Colonic mucosa (tissue), 4 donors: Measurements from ENCODE around the gene STK38L. TPM values are rescaled to one million over a fixed set of nuclear protein-coding genes. Genes with fewer than 3 reads are reported as not detected.
"Not testable (repeated sequence)": the region's sequence is repeated elsewhere in the genome, so short reads cannot be mapped to it uniquely, and the experiment has no call there.

Source experiments
- DNase-seq: peaks from one replicate; pipeline ENCODE4 v3.0.0-alpha.2; 2020
- H3K27ac ChIP-seq: fragments of 200-600 bp; one replicate; pipeline ENCODE4 v1.8.0; 2021
- H3K27me3 ChIP-seq: fragments of 200-600 bp; one replicate; pipeline ENCODE4 v1.8.0; 2021
- H3K36me3 ChIP-seq: fragments of 200-600 bp; one replicate; pipeline ENCODE4 v1.8.0; 2021
- H3K4me1 ChIP-seq: fragments of 200-600 bp; one replicate; pipeline ENCODE4 v1.8.0; 2021; ENCODE audit warnings: mild to moderate bottlenecking
- H3K4me3 ChIP-seq: fragments of 200-600 bp; one replicate; pipeline ENCODE4 v1.8.0; 2021
- H3K9ac ChIP-seq, 2 donors: one replicate each; pipeline ENCODE4 v1.7.0; 2013; ENCODE audit warnings: control low read depth in 2 of 2, low read depth in 2 of 2, low read length in 2 of 2
- H3K9me3 ChIP-seq: fragments of 200-600 bp; one replicate; pipeline ENCODE4 v1.8.0; 2021
- CTCF ChIP-seq: fragments of 200-600 bp; IDR thresholded peaks from one replicate; pipeline ENCODE4 v1.8.0; 2022; ENCODE audit warnings: antibody characterized with exemption, mild to moderate bottlenecking
- intact Hi-C: fragments of 100-400 bp; cut with DNase I; formaldehyde crosslinking; loops from one replicate; pipeline ENCODE4 v1.14.1; 2022
- total RNA-seq, 2 donors: library from RNA; stranded (reverse); fragmentation: NEBNext Ultra II Directional in 1 of 2; extraction: Animal tissue kit (Norgen Biotek cat#: 25700) in 1 of 2; gene quantifications; one replicate each; pipeline ENCODE4 v1.2.1, GENCODE V29; 2021
- donor health status: healthy.
- donor health status: DM: no; HTN: no; CAD: no.
- donor health status: DM: no; HTN: no; CAD: no.

Gene STK38L
- total RNA-seq, 2 donors from 2014 or later, result 41.9 to 76.6 TPM

DNA sequence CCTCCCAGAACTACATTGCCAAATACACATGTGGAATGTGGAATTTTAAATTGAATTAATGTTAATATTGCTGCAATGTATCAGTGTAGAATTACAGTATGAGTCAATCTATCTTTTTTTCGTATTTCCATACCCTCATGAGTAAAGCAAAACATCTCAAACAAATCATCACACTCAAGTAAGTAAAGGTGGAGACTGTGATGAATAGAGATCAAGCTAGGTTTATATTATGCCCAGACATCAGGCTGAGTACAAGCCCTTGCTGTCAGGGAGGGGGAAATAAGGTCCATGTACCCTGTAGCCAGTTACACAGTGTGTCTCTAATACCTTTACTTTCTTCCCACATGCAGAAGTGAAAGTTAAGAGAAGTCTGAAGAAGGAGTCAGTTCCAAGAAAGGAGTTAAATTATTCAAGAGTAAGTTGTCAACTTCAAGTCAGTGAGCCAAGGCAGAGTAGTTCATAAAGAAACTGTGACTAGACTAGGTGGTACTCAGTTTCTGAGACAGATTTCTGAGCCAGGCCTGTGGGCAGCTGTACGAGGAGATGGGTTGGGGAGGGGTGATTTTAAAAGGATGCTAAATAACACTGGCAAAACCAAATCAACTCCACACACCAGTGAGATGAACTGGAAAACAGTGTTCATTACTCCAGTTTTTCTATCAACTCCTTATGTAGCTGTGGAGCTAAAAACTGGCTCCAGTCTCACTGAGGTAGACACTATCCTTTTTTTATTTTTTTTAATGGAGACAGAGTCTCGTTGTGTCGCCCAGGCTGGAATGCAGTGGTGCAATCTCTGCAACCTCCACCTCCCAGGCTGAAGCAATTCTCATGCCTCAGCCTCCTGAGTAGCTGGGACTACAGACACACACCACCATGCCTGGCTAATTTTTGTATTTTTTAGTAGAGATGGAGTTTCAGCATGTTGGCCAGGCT lies 23.8 kb upstream of the STK38L start:
- H3K4me3 ChIP-seq, result no peak overlapping the region
- no peak for TF ChIP-seq CTCF
- H3K9ac ChIP-seq, result no peak overlapping the region
- no peaks in the 10 kb centered on the region for H3K36me3 ChIP-seq
- DNase-seq, result no peak
- no peaks in the 10 kb centered on the region for H3K27me3 ChIP-seq
- no peaks in the 10 kb centered on the region for H3K4me1 ChIP-seq
- H3K9me3 ChIP-seq, result no peaks in the 10 kb centered on the region
- intact Hi-C loops, result no loop called here
- no peak overlapping the region for H3K27ac ChIP-seq

DNA sequence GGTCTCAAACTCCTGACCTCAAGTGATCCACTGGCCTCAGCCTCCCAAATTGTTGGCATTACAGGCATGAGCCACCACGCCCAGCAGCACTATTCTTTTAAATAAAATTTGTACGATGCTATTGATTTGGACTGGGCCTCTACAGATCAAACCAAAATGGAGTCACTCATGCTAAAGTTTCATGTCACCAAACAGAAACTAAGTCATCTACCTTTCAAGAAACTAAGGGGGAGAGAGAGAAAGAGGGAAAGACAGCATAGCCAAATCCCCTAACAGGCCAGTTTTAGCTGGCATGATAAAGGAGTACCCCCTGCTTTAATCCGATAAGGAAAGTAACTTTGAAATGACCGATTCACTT lies 23.1 kb upstream of the STK38L start:
- intact Hi-C loops, result no loop called here
- H3K9ac ChIP-seq, result no peak overlapping the region
- H3K27me3 ChIP-seq, result no peaks in the 10 kb centered on the region
- H3K36me3 ChIP-seq, result no peaks in the 10 kb centered on the region
- no peak for TF ChIP-seq CTCF
- no peak overlapping the region for H3K27ac ChIP-seq
- no peaks in the 10 kb centered on the region for H3K9me3 ChIP-seq
- H3K4me1 ChIP-seq, result no peaks in the 10 kb centered on the region
- no peak overlapping the region for H3K4me3 ChIP-seq
- no peak for DNase-seq

DNA sequence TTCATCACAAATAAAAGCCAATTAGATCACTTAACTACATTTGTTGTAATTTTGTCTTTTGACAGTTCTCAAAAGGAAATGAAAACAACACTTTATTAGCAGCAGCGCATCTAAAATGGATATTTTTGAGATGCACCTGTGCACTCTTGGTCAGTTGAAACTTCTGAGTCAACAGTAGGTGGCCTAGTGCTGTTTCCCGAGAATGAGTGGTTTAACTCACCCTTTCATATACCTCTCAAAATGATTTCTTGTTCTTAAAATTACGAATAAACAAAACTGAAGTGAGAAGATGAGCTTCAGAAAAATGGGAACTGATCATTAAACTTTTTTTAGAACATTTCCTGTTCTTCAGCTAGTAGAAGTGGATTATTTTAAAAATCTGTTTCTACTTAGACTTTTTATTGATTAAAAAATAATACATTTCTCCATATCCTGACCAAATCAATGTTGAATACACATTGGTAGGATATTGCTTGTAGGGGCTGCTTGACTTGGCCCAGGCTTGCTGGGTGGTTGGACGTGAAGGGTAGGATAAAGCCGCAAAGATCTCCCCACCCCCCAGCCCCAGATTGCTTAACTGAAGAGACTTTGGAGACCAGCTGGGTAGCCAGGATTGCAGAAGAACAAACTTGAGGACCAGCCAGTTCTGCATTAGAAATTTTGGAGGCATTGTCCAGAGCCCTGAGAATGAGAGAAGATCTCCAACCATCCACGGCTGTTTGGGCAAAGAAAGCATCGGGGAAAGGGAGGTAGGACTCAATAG lies 22.3 kb upstream of the STK38L start:
- Histone ChIP-seq H3K27me3 (no peaks in the 10 kb centered on the region), H3K9ac (no peak overlapping the region), H3K4me3 (no peak overlapping the region), H3K36me3 (no peaks in the 10 kb centered on the region), H3K27ac (no peak overlapping the region), H3K9me3 (no peaks in the 10 kb centered on the region), H3K4me1 (peaks cover 4% of the 10 kb centered on the region)
- DNase-seq, result no peak
- intact Hi-C loops, result no loop called here
- TF ChIP-seq CTCF, result no peak

- no peak overlapping the region for H3K4me3 ChIP-seq
- H3K9me3 ChIP-seq, result no peaks in the 10 kb centered on the region
- peak; percentile 52 for DNase-seq
- H3K4me1 ChIP-seq, result peaks cover 4% of the 10 kb centered on the region
- no peak for TF ChIP-seq CTCF
- no peak overlapping the region for H3K9ac ChIP-seq
- H3K27me3 ChIP-seq, result no peaks in the 10 kb centered on the region
- peak overlapping the region; percentile 48 for H3K27ac ChIP-seq
- intact Hi-C loops, result no loop called here
- no peaks in the 10 kb centered on the region for H3K36me3 ChIP-seq
These were observed 17.6 kb upstream of the STK38L start for GRCh38 chr12:27226407-27226929.

GRCh38 chr12:27229367-27229766 lies 14.7 kb upstream of the STK38L start:
- peaks cover 4% of the 10 kb centered on the region for H3K4me1 ChIP-seq
- H3K4me3 ChIP-seq, result no peak overlapping the region
- no peaks in the 10 kb centered on the region for H3K36me3 ChIP-seq
- DNase-seq, result no peak
- intact Hi-C loops, result no loop called here
- H3K9ac ChIP-seq, result no peak overlapping the region
- H3K27me3 ChIP-seq, result no peaks in the 10 kb centered on the region
- no peak for TF ChIP-seq CTCF
- no peak overlapping the region for H3K27ac ChIP-seq
- no peaks in the 10 kb centered on the region for H3K9me3 ChIP-seq

DNA sequence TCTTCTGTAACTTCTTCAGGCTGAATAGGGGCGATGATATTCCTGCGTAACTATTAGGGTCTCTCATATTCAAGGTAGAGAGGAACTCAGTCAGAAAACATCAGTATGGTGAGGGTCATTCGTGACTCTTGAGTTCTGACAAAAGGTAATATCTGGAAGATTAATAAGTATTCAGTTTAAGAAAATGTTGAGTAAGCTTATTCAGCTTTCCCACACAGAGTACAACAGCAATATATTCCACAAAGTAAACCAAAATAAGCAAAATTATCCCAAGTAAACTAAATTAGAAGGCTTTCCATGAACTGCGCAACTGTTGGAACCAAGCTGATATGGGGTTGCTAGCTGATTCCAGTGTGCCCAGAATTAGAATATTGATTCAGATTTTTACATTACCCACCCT lies 12.7 kb upstream of the STK38L start:
- H3K9ac ChIP-seq, H3K4me3 ChIP-seq, DNase-seq, H3K4me1 ChIP-seq, H3K36me3 ChIP-seq, H3K27ac ChIP-seq, H3K27me3 ChIP-seq, H3K9me3 ChIP-seq, intact Hi-C loops: not testable (repeated sequence)
